Stimulated activated CD4-positive, alpha-beta T cell treated with anti-CD3 and anti-CD28 coated beads, Interleukin-2, amount 100 ng/mL, for 4 hours (primary cell): ENCODE results near the gene USP26.
"Not testable (repeated sequence)": the region's sequence is repeated elsewhere in the genome, so short reads cannot be mapped to it uniquely, and the experiment has no call there.

ENCODE experiments used
- DNase-seq: peaks from one replicate; pipeline ENCODE4 v3.0.0-alpha.2; 2020; ENCODE audit warnings: low read depth

The USP26 gene, protein sequence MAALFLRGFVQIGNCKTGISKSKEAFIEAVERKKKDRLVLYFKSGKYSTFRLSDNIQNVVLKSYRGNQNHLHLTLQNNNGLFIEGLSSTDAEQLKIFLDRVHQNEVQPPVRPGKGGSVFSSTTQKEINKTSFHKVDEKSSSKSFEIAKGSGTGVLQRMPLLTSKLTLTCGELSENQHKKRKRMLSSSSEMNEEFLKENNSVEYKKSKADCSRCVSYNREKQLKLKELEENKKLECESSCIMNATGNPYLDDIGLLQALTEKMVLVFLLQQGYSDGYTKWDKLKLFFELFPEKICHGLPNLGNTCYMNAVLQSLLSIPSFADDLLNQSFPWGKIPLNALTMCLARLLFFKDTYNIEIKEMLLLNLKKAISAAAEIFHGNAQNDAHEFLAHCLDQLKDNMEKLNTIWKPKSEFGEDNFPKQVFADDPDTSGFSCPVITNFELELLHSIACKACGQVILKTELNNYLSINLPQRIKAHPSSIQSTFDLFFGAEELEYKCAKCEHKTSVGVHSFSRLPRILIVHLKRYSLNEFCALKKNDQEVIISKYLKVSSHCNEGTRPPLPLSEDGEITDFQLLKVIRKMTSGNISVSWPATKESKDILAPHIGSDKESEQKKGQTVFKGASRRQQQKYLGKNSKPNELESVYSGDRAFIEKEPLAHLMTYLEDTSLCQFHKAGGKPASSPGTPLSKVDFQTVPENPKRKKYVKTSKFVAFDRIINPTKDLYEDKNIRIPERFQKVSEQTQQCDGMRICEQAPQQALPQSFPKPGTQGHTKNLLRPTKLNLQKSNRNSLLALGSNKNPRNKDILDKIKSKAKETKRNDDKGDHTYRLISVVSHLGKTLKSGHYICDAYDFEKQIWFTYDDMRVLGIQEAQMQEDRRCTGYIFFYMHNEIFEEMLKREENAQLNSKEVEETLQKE

DNA sequence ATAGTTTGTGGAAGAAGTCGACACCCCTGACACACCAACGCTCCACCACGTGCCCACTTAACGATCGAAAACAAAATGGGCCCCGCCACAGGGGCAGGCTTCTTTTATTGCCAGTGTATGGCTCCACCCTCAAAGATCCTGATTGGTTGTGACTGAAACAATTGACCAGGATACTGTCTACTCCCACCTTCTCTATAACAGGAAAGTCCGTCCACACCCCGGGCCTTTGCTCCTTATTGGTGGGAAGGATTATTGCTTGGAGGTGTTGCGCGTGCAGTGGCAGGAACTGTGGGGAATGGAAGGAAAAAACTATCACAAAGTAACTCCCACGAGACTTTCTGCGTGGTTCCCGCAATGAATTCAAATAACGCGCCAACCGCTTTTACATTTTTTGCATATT, at the start of gene USP26:
Gene USP26, minus strand, starts transcription at position 79 of the 400 bp plus-strand sequence. CDS start 68,889 bp downstream, outside the sequence.
- DNase-seq, result no peak

DNA sequence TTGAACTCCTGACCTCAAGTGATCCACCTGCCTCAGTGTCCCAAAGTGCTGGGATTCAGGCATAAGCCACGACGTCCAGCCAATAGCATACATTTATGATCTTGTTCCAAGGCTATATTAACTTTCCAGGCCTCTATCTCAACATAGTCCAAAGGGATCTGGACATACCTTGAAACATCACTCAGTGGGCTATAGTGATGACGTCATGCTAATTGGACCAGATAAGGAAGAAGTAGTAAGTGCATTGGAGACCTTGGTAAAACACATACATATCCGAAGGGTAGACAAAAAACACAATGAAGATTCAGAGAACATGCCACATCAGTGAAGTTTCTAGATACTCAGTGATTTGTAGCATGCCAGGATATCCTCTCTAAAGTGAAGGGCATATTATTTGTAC, 37.4 kb upstream of the USP26 start:
- no peak for DNase-seq

DNA sequence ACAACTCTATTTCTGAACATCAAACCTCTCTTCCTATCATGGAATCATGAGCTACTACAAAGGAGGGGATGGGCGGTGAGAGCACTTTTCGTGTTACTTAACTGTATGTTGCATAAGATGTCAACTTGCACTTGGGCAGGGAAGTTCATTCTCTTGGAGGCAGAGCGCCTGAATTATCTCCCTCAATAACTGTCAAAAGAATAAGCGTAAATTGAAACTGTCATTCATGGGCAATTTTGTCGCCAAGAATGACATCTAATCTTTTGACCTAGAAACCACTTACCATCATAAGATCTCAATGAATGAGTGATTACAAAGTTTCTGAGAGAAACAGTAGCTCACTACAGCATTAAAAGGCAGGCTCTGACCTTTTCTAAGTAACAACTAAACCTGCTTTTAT, 23.5 kb upstream of the USP26 start:
- DNase-seq, result no peak

DNA sequence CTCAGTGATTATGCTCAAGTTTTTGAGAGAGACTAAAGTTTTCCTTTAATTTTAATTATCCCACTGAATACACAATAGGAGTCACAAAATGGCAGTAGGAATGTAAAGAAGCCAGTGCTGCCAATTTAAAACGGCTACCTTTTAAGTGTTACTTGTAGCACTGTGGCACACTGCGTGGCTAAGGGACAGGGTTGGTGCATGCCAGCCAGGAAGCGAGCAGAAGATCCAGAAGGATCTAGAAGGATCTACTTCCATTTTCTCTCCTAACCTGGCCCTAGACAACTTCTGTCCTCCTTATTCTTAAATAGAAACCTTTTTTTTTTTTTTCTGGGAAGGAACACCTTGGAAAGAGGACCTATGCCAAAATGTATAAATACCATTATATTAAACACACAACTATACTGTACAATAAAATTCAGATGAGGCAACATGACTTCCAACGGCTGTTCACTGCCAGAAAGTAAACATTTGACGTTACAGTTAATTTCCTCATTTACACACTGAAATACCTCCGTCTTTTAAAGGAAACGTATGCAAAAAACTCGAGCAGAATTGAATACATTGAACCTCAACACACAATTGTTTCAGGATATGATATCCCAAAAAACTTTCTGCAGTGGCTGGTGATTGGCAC, 2.7 kb downstream of the USP26 start:
- no peak for DNase-seq

DNA sequence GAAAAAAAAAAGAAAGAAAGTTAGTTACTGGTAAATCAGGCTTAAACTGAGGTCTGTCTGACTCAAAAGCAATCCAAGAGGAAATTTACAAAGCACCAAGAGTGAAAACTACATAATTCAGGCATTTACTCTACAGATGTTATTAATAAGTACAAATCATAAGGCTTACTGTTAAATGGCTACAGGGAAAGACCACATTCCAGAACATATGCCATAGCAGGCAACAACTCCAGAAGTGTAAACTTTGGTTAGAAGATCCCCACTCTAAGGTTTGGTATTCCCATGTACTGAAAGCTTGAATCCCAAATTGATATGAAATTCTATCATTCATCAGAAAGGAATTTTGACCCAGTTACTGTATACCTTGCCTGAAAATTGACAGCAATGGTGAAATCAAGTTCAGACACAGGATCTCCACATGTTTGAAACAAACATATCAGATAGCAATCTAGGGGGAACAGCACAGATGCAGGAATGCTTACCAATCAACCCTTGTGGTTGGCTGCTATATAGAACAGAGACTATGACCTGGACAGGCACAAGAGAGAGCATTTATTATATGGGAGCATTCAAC, 6.6 kb downstream of the USP26 start:
- no peak for DNase-seq

DNA sequence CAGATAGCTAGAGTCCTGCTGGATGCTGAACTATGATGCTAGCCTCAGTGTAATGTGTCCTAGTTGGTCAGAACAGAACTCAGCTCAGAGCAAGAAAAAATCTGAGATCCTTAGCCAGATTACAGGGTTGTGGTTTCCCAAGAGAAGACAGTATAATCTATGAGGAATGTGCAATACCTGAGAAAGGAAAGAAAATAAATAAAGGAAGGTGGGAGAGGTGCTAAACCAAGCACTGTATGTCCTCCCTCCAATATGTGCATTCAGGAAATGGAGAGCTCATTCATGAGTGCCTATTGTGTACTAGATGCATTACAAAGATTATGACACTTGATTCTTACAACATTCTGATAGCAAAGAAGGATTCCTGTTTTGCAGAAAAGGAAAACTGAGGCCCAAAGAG, 7.5 kb downstream of the USP26 start:
- no peak for DNase-seq

DNA sequence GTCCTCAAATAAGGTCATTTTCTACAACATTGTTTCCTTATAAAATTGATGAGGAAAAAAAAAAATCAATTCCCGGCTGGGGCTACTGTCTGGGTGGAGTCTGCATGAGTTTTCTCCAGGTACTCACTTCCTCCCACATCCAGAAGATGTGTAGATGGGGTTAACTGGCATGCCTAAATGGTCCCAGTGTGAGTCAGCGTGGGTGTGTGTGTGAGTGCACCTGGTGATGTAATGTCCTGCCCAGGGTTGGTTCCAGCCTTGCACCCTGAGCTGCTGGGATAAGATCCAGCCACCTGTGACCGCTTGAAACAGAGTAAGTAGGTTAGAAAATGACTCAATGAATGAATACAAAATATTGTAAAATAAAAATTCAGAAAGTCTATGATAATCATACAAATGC, 11.1 kb downstream of the USP26 start:
- DNase-seq, result no peak

DNA sequence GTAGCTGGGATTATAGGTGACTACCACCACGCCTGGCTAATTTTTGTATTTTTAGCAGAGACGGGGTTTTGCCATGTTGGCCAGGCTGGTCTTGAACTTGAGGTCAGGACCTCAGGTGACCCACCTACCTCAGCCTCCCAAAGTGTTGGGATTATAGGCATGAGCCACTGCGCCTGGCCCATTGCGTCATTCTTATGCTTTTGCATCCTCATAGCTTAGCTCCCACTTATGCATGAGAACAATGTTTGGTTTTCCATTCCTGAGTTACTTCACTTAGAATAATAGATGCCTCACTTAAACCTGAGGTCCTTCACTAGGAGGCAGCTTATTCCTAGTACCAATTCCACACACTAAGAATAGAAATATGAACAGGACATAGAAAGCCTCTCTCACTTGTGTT, 11.9 kb downstream of the USP26 start:
- not testable (repeated sequence) for DNase-seq

DNA sequence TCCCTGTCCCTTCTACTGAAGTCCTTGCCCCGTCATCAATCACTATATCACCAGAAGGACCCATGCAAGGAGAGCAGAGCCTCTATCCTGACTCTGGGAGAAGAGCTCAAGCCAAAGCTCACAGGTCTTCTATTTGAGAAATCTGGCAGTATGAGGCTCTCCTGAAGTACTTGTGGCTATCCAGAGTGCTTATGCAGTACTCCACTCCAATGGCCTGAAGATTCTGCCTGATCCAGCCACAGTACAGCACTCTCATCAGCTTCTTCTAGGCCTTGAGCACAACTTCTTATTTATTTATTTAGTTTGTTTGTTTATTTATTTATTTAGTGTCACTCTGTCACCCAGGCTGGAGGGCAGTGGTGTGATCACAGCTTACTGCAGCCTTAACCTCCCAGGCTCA, 13.0 kb downstream of the USP26 start:
- no peak for DNase-seq

DNA sequence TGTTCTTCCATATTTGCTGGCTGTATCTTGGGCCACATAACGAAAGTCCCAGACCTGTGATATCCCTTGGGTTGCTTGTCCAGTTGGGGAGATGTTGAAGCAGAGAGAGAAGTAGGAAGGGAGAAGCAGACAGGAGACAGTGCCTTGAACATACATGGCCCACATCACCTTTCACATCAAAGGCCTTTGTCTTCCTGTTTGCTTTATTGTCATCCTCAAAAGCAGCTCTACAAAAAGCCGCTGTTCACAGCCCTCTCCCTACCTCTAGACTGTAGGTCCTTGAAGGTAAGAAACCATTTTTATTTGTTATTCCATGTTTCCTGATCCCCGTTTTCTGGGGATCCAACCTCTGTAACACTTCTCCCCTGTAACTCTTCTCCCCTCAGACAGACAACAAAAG, 14.9 kb downstream of the USP26 start:
- no peak for DNase-seq

DNA sequence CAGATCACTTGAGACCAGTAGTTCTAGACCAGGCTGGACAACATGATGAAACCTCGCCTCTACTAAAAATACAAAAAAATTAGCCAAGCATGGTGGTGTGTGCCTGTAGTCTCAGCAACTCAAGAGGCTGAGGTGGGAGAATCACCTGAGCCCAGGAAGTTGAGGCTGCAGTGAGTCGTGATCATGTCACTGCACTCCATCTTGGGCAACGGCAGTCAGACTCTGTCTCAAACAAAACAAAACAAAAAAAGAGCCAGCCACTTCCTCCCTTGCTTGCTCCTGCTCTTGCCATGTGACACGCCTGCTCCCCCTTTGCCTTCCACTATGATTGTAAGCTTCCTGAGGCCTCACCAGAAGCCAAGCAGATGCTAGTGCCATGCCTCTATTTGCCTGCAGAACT, 19.1 kb downstream of the USP26 start:
- DNase-seq, result not testable (repeated sequence)

DNA sequence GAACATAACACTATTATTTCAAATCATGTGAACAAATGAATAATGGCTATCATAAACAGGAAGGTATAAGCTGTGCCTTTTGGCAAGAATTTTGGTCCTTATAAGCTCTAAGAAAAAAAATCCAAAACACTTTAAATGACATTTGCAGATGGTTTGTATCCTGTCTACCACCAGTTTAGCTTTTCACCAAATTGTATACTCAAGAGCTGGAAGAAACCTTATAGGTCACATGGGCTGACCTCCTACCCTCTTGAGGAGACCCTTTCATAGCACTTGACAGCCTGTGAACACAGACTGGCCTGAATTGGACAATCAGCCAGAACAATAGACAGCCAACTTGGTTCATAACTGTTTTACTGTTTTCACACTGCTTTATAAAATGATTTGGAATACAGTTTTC, 24.3 kb downstream of the USP26 start:
- no peak for DNase-seq

DNA sequence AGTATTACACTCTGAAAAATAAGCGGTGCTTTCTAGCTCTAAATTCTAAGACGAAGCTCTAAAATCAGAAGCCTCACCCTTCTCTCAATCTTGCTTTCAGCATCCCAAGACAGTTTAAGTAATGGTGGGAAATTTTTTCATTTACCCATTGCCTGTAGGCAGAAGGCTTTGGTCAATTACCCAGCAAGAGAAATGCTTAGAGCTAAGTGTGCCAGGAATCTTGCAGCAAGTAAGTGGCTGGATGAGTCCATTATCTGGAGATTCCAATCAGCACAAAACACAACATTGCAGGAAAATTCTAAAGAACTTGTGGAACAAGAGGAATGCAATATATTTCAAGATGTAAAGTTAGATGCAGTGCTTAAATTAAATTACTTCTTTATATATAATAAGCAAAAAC, 28.4 kb downstream of the USP26 start:
- DNase-seq, result no peak

DNA sequence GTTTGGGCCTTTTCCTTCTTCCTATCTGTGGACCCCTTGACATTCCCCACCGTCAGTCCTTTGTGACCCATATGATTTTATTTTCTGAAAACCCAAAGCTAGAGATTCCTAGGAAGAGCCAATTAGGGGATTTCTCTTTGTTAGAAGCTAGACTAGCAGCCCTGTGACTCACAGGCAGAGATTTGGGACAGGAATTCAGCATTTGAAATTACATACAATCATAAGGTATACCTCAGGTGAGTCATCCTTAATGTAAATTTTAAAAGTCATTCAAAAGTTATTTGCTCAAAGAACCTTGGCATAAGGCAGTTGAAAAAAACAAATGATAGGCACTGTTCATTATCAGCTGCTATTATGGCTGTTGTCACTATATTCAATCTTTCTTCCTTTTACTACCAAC, 40.6 kb downstream of the USP26 start:
- DNase-seq, result no peak

DNA sequence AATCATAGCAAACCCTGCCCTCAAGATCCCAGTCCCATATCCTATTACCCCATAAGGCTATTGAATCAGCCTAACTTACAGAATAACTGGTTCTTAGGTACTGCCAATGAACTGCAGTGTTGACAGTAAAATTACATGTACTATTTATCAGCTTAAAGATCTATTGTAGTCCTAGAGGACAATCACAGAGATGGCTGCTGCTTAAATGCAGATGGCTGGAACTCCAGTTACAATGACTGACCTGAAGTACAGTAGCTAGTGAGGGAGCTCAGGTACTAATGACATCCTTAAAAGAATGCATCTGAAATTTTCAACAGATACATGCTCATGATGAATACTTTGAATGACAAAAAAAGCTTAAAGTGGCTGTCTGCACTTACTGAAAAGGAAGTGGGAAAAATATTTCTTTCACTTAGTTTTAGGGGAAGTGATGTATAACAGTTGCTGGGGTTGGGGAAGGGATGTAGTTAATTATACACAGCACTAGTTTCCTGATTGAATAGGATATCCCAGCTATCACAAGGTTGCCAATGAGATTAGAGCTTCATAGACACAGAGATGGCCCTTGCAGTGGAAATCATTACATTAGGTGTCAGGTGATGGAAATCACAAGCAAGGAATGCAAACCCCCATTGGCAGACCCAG, 42.0 kb downstream of the USP26 start:
- no peak for DNase-seq

DNA sequence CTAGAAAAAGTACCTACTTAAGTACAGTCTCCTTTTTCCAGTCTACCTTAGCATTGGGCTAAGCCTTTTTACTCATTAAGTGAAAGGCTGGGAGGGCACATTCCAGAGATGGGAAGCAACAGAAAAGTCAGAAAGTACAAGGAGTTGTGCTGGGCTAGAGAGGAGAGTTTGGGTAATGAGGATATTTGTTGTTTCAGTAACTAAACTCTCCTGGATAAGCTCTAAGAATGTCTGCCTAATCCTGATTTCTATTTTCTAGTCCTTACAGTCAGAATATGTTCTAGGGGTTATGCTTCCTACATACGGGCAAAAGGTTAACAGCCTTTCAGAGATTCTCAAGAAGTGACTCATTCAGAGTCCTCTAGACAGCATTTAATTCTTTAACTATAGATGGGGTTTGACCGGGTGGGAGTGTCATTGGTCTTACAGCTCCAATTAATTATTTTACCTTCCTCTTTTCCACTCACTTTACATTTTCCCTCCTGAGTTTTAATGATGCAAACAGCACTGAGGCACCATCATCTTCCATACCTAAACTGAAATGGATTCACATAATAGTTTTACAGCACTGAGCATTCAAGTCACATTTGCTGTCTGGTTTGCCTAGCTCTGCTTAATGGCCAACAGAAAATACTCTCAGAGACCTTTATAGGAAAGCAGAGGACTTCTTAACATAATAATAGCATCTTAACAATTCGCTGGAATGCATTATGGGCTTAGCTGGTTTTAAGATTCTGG, 42.9 kb downstream of the USP26 start:
- DNase-seq, result no peak

DNA sequence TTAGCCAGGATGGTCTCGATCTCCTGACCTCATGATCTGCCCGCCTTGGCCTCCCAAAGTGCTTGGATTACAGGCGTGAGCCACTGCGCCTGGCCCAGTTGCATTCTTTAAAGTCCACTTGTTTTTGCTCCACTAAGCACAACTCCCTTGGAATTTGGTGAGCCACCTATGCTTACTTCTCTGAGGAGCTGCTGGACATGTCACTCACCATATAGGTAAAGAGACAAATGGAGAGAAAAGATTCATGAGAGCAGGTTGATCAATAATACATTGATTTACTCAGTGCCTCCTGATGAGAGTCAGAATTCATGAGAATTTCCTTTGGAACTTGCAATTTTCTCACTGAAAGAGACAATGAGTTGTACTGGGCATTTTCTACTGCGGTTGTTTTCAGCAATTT, 48.2 kb downstream of the USP26 start:
- no peak for DNase-seq

DNA sequence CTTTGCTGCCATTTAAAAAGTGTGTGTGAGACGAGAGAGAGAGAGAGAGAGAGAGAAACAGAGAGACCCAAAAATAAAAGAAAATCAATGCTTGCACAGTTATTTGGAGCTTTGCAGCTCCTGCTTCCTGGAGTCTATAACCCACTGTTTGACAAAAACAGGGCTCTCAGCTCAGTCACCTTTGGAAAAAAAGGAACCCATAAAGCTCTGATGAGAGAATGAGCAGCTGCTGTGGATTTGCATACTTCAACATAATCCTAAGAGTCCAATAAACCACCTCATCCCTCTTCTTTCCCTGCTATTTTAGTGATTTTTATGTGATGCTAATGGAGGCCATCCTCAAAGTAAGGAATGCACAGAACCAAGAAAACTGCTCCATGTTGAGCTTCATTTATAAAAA, 50.3 kb downstream of the USP26 start:
- no peak for DNase-seq

DNA sequence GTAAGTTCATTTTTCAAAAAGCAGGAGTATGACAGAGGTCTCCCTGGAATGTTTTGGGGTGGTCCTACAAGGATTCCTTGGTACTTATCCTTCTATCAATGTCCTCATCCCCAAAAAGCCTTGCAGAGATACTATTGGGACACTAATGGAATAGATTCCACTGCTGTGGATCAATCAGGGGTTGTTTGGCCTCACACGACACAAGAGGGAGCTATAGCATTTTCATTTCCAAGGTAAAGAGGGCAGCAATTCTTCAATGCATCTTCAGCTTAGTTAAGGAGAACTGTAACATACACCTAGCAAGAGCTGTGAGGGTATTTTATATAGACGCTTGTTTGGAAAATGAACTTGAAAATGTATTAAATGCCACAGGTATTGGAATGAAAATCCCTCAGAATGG, 50.9 kb downstream of the USP26 start:
- no peak for DNase-seq

DNA sequence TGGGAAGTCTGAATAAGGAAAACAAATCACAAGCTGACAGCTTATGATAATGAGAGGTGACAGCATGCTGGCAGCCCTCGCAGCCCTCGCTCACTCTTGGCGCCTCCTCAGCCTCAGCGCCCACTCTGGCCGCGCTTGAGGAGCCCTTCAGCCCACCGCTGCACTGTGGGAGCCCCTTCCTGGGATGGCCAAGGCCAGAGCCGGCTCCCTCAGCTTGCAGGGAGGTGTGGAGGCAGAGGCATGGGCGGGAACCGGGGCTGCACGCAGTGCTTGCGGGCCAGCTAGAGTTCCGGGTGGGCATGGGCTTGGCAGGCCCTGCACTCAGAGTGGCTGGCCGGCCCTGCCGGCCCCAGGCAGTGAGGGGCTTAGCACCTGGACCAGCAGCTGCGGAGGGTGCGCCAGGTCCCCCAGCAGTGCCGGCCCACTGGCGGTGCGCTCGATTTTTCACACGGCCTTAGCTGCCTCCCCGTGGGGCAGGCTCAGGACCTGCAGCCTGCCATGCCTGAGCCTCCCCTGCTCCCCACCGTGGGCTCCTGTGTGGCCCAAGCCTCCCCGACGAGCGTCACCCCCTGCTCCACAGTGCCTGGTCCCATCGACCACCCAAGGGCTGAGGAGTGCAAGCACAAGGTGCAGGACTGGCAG, 52.6 kb downstream of the USP26 start:
- not testable (repeated sequence) for DNase-seq

DNA sequence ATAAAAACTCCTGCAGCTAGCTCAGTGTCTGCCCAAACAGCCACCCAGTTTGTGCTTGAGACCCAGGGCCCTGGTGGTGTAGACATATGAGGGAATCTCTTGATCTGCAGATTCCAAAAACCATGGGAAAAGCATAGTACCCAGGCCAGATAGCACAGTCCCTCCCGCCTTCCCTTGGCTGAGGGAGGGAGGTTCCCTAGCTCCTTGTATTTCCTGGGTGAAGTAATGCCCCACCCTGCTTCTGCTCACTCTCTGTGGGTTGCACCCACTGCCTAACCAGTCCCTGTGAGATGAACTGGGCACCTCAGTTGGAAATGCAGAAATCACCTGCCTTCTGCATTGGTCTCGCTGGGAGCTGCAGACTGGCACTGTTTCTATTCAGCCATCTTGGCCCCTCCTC, 54.6 kb downstream of the USP26 start:
- no peak for DNase-seq
